GM21515 (cell line): ENCODE data around the gene HOXD12.

ENCODE experiments used
- ATAC-seq: cut with Tn5 transposase; IDR thresholded peaks from one replicate; pipeline ENCODE4 v1.9.1; 2021; ENCODE audit not compliant: unreplicated experiment

Gene HOXD12

DNA sequence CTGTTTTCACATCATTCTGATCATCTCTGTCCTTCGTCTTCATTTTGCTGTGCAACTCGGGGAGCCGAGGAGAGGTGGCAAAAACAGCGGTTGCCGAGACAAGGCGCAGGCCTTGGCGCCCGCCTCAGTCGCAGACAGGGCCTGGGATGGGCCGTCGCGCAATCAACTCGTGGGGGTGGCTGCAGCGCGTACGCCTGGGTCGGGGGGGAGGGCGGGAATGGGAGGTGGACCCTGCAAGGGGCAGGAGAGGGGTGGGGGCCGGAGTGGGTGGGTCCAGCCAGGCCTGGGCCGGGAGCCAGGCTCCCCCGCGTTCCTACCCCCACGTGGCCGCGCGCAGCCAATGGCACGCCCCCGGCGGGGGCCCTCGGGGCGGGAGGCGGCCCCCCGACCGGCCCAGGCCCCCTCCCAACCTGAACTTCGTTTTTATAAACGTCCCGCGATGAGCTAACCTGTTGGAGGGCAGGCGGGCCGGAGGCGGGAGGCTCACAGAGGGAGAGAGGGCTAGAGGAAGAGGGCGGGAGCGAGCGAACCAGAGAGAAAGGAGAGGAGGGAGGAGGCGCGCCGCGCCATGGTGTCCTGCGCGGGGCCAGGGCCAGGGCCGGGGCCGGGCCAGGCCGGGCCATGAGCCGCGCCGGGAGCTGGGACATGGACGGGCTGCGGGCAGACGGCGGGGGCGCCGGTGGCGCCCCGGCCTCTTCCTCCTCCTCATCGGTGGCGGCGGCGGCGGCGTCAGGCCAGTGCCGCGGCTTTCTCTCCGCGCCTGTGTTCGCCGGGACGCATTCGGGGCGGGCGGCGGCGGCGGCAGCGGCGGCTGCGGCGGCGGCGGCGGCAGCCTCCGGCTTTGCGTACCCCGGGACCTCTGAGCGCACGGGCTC is 7.1 kb upstream of the HOXD12 start, which contains the start of gene HOXD13:
TSS of gene HOXD13 (plus strand) at position 452 of the 875 bp plus-strand sequence. CDS start at position 622, 170 bp downstream.
- no peak for ATAC-seq

DNA sequence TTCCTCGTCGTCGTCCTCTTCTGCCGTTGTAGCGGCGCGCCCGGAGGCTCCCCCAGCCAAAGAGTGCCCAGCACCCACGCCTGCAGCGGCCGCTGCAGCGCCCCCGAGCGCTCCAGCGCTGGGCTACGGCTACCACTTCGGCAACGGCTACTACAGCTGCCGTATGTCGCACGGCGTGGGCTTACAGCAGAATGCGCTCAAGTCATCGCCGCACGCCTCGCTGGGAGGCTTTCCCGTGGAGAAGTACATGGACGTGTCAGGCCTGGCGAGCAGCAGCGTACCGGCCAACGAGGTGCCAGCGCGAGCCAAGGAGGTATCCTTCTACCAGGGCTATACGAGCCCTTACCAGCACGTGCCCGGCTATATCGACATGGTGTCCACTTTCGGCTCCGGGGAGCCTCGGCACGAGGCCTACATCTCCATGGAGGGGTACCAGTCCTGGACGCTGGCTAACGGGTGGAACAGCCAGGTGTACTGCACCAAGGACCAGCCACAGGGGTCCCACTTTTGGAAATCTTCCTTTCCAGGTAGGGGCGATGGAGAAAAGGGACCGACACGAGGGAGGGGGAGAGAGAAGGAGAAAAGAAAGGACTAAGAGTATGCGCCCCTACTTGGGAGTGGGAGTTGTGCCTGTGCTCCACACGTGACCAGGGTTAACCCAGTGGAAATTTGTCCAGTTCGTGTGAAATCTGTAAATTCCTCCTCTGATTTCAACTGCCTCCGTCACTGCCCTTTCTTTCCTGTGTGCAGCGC is 6.3 kb upstream of the HOXD12 start:
- no peak for ATAC-seq

DNA sequence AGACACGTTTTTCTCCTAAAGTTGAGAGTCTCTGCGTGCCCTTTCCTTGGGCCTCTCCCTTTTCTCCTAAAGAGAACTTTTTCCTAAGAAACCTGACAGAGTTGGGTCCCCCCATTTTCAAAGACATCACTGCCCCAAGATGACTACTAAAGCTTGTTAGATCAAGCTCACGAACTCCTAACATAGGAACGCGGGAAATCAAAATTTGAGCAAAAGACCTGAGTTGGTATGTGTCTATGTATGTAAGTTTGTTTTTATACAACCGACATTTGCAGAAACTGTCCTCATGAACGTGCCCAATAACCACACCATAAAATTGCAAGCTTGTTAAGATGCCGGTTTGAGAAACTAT is 5.7 kb upstream of the HOXD12 start:
- no peak for ATAC-seq

DNA sequence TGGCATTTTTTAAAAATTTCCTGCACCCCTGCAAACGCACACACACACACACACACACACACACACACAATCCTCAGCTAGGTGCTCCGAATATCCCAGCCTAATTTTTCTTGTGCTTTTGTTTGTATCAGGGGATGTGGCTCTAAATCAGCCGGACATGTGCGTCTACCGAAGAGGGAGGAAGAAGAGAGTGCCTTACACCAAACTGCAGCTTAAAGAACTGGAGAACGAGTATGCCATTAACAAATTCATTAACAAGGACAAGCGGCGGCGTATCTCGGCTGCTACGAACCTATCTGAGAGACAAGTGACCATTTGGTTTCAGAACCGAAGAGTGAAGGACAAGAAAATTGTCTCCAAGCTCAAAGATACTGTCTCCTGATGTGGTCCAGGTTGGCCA is 5.2 kb upstream of the HOXD12 start:
- no peak for ATAC-seq

DNA sequence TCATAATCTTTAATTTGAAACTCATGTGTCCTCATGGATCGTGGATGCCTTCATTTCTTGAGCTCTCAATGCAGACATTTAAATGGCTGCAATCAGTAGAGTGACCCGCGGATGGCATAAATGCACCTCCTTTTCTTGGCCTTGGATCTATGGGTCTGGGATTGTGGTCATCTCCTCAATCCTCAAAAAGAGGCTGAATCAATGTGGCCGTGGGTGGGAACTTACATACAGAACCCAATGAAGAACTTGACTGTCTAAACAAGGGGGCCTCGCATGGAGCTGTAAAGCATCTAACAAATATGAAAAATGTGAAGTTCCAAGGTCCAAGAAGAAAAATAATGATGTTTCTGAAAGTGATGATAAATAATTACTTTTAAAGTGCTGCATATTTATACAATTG is 4.2 kb upstream of the HOXD12 start:
- ATAC-seq = no peak

DNA sequence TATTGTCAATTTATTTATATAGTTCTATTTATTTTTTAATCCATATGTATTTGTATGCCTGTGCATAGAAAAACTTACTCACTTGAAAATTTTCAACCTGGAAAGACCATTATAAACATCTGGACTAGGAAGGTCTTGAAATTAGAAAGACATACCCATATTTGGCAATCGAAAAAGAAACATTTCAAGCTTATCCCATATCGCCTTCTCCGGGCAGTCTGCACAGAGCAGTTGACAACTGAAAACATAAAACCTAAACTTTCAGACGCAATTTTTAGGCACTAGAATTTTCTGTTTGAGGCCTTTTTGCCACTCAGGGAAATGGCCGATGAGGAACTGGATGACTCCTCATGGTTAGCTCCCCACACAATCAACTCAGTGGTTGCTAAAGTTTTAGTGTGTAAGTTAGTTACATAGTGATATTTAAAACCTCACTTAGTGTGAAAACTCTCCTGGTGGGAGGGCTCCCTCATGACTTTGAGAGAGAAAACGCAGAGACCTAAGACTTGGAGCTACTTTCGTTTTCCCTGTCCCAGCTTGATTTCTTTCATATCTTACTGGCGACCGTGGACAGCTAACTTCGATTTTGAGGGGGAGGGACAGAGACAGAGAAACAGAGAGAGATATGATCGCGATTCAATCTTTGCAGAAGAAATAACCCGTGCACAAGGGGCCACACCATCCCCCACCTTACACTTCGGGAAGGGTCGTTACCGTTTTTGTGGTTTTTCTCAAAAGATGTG is 3.2 kb upstream of the HOXD12 start:
- no peak for ATAC-seq

DNA sequence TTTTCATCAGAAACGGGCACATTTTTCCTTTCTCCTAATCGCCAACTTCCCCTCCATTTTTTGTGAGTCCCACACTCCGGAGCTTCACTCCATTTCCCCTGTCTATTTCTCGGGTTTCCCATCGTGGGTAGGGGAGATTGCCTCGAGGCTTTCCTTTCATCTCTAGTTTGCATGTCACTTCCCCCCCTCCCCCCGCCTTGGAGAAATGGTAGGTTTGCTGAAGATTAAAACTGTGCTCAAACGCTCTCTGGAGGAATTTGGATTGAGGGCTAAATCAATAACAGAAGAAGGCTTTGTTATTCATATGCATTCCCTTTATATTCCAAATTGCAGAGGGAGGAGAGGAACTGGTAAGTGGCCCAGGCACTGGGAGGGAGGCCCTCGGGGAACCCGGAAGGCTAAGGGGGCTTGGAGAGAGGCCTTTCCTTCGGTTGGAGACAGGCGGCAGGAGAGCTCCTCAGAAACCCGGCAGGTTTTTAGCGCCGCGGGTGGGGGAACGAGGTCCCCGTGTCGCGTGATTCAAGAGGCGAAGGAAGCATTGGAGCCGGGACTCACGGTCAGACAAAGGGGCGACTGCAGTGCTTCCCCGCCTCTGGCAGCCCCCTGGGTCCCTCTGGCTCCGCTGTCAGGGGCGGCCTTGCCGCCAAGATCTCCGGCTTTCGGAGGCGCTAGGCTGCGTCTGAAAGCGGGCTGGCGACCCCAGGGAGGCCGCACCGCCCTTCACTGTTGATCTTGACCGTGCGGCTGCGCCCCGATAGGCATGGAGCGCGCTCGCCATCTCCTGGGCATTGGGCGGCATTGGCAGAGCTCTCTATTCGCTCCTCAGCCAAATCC is 2.4 kb upstream of the HOXD12 start:
- ATAC-seq = peak; percentile 87

DNA sequence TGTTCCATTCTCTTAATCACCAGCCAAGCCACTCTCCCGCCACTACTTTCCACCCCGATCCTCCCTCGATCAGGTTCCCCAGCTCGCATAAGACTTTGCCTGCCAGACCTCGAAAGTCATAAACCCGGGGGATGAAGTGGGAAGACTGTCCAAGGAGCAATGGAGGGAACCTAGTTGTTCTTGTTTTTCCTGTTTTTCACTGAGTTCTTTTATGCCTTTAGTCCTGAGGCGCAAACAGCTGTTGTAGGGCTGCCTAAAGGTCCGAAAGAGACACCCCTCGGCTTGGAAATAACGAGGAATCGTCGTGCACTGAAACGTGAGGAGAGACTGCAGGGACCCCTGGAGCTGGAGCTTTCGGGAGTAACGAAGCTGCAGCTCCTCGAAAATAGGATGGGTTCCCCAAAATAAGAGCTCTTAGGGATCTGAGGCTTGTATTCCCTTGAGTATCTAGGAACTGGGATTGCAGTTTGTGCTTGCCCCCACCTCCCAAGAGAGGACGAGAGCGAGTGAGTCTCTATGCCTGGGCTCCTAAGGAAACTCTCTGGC is 1.7 kb upstream of the HOXD12 start:
- ATAC-seq = no peak

DNA sequence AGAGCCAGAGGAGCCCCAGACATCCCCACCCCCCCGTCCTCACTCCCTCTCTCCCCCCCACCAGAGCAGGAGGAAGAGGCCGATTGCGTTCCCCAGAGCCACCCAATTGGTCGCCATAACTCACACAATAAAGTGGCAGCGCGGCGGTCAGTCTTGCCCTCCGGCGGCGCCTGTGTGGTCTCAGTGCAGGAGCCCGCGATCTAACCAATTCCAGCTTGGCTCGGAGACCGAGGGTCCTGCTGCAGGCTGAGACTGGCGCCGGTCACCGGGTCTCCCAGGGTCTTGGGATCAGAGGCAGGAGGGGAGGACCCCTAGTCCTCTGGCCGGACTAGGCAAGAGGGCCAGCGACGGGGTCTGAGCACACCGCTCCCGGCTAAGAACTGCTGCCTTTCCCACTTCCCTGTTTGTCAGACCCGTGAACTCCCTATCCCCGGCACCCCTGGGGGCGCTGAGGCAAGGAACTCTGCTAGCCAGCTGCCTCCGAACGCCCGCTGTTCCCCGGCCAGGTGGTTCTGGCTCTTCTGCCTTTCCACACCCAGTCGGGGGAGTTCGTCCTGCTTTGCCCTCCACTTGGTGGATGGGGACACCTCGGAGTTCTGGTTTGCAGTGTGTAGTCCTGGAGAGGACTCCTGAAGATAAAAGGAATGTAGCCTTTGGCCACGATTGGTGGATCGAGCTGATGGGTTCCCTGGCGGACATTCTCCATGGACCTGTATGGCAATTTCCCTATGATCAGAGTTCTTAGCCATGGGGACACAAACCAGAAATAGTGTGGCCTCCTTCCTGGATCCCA is 1.0 kb upstream of the HOXD12 start:
- no peak for ATAC-seq

DNA sequence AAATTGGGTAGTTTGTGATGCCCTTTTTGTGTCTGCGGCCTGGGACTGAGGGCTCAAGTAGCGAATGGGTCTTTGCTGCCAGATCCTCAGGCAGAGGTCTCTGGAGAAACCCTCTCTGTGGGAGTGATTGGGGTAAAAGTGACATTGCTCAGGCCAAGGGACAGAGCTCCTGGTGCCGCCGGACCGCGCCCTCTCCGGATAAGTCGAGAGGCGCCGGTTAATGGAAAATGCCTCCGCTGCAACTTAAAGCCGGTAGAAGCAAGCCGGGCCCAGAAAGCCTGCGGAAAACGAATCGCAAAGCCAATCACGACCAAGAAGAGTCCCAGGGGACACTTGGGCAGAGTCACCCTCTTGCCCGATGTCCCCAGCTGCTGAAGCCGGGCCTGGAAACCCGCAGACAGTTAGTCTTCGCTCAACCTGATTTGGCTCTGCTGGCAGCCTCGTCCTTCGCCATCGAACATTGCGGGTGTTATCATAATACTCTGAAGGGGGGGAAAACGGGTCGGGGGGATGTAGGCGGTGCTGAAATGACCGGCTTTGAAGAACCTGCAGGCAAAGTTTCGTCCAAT is 352 bp upstream of the HOXD12 start:
- no peak for ATAC-seq

DNA sequence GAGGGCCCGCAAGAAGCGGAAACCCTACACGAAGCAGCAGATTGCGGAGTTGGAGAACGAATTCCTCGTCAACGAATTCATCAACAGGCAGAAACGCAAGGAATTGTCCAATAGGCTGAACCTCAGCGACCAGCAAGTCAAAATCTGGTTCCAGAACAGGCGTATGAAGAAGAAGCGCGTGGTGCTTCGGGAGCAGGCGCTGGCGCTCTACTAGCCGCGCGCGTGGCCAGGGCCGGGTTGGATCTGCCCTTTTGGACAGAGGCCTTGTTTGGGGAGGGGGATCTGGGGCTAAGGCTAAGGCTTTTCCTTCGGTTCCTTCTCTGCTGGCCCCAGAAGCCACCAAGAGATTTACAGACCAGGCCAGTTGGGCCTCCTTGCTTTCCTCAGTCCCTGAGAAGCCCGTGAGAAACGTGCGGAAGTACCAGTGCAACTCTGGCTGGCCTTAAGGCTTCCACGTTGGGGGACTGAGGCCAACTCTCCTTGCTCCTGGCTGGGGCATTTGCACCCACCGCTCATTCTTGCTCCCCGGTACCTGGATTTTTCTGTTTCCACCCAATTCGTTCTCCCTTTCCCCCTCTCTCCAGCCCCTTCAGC is 1.0 kb downstream of the HOXD12 start:
- no peak for ATAC-seq

DNA sequence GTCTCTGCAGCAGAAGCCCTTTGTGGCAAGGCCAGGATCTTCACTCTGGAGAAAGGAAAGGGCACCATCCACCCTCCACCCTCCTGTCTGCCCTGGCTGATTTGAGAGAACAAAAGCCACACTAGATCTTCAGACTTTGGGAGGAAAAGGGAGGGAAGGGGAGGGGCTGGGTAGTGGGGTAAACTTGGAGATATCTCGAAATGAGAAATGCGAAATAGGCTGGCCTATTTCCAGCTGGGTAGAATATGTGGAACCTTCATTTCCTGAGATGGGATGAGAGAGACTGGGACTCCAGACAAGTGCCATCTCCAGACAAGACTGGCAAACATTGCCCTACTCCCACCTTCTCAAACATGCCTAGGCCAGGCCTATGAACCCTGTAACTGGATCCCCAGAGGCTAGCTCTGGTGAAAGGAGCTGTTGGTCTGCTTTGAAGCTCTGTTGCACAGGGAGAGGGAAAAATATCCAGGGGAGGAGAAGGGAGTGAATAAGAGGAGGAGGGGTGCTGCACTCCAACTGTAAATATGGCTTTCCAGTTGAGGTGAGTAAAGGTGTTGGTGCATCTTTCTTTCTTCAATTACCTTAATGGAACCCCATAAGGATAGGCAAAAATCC is 1.7 kb downstream of the HOXD12 start:
- ATAC-seq = no peak

DNA sequence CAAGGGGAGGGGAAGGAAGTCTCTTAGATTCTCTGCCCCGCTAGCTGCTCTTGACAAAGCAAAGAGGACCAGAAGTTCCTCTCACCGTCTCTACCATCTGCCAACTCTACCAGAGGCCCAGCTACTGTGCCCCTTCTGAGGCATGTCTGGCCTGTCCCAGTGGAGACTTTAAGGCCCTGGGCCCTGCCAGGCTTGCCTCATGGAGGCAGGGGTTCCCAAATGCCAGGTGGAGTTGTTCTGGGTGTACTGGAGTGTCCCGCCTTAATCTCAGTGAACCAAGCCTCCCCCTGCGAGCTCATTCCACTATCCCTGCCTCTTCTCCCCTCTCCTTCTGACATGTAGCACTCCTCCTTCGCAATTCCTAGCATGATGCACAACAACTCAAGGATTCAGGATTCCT is 2.2 kb downstream of the HOXD12 start:
- ATAC-seq = no peak

DNA sequence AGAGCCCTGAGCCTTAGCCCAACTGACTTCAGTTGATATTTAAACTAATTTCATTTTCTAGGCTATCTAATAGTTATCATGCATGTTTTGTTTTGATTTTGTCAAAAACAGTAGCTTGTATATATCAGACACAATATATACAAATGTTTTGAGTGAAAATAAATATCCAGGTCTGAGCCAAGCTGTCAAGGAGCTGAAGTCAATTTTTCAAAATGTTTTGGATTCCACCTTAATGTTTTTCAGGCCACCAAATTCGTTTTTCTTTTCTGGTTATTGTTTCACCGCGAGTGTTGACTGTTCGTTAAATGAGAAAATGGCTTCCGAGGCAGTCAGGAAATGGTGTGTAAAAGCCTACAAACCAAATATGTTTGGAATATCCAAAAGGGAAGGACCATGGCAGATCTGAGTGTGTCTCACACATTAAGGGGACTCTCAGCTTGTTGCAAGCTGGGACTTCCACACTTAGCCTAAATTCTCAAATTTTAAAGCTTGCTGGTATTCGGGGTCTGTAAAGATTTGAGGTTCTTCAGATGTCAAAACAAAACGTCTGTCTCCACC is 2.8 kb downstream of the HOXD12 start:
- no peak for ATAC-seq

DNA sequence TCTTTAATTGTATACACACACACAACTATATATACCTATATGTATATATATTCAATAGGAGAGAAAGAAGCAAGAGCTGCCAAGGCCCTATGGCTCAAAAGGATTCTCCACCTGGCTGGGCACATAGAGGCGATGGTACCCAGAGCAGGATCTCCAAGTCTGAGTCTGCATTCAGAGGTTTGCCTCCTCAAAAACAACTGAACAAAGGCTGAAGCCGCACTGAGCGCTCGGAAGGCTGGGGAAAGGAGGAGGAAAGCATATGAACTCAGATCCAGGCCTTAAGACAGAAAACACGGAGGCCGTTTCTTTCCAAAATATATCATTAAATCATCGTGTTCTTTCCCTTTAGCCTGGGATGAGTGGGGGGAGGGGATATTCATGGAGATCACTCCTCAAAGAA is 3.6 kb downstream of the HOXD12 start:
- no peak for ATAC-seq

DNA sequence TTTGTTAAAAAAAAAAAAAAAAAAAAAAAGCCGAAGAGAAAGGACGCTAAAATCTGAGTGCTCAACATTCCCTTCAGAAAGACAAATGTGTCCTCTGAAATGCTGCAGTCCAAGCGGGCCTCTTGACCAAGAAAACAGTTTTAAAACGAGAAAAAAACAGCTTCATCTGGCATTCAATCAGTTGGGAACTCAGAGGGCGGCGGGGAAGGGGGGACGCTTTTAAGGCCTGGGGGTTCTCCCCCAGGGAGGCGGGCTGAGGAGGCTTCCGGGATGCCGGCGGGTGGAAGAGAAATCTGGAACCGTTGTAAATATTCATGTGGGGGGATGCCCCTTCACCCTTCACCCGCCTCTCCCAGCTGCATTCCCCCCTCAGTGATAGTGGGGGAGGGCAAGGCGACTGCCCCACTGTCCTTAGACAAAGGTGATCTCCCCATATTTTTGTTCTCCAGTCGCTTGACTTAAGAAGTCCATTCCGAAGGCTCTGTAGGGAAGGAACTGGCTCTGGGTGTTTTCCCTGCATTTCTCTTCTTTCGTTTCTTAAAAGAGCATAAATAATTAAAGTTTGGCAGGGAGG is 4.2 kb downstream of the HOXD12 start:
- no peak for ATAC-seq

DNA sequence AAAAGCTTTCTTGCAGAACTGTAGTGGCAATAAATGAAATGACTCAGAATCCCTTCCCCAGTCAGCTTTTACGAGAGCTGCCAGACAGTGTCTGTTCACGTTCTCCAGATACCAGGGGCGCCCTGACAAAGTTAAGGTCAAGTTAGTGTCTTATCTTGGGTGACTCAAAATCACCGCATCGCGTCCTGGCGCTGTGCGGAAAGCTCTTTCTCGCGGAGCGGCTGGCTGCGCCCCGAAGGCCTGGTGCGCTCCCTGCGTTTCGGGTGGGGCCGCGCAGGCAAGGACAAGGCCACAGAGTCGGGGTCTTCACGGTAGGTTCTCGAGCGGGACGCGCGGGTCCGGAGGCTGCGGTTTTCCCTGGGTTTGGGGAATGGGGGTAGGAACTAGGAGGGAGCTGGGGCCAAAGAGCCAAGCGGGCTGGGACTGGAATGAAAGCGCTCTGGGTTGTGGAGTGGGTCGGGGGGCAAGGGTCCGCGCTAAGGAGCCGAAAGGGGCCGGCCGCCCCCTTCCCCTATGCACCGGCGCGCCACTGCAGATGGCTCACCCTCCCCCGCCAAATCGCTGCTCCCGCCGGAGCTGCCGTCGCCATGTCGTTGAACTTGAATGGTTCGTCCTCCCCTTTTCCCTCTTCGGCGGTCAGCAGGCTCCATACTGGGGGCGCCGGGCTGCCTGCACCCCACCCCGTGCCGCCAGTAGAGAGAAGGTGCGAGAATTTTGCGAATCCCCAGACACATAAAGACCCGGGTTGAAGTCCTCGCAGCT is 4.9 kb downstream of the HOXD12 start:
- ATAC-seq = no peak
